ENCODE measurements around the gene SLC25A5.
A peak's percentile ranks its signal among the peaks of the same experiment; 100 is the strongest.

Gene SLC25A5

DNA sequence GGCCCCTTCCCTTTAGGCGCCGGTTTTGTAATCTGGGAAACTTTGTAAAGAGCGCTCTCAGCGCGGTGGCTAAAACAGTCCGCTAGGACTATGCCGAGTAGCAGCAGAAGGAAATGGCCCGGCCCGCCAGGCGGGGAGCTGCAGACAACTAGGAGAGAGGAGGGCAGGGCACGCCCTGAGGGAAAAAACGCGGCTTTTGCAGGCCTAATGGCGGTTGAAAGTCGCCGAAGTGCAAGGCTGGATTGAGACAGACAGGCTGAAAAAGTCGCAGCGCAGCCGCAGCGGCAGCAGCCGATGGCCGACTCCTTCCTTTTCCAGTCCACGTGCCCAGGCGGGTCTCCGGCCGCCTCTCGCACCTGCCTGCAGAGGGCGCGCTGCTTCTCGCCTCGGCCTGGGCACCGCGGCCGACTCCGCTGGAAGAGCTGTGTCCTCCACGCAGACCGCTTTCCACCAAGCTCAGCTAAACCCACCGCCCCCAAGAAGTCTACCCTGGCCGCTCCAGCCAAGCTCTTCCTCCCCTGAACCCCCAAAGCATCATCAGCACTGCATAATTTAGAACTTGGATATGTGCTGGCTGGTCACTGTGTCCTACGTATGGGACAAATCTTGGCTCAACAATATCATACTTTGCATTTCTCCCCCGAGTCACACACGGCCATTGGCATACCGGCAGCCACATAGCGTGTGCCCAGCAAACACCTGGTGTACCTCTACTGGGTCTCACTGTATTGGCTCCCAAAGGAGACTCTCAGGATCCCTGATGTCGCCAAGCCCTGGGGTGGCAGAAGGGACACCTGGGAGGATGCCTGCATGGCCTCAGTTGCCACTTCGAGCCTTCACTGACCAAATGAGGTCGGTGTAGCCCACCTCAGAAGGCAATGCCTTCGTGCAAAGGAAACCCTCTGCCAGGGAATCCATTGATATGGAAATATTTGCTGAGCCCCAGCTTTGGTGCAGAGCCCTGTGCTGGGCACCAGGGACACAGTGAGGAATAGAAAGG is 14.5 kb downstream of the SLC25A5 start:
- 0 out of 2 replicates have a peak, but pooled peaks have one; percentile 37 for TF ChIP-seq POLR2AphosphoS5 (IDR thresholded peaks at IDR 0.05; ENCODE audit: low read depth, low read length)
- no peak for TF ChIP-seq SIN3A (IDR thresholded peaks at IDR 0.05; ENCODE audit: borderline replicate concordance, insufficient read depth, low read length)
- TF ChIP-seq TAF1 (IDR thresholded peaks at IDR 0.05; ENCODE audit: borderline replicate concordance, insufficient read depth, low read length), result no peak
- TF ChIP-seq, protein P1, sequence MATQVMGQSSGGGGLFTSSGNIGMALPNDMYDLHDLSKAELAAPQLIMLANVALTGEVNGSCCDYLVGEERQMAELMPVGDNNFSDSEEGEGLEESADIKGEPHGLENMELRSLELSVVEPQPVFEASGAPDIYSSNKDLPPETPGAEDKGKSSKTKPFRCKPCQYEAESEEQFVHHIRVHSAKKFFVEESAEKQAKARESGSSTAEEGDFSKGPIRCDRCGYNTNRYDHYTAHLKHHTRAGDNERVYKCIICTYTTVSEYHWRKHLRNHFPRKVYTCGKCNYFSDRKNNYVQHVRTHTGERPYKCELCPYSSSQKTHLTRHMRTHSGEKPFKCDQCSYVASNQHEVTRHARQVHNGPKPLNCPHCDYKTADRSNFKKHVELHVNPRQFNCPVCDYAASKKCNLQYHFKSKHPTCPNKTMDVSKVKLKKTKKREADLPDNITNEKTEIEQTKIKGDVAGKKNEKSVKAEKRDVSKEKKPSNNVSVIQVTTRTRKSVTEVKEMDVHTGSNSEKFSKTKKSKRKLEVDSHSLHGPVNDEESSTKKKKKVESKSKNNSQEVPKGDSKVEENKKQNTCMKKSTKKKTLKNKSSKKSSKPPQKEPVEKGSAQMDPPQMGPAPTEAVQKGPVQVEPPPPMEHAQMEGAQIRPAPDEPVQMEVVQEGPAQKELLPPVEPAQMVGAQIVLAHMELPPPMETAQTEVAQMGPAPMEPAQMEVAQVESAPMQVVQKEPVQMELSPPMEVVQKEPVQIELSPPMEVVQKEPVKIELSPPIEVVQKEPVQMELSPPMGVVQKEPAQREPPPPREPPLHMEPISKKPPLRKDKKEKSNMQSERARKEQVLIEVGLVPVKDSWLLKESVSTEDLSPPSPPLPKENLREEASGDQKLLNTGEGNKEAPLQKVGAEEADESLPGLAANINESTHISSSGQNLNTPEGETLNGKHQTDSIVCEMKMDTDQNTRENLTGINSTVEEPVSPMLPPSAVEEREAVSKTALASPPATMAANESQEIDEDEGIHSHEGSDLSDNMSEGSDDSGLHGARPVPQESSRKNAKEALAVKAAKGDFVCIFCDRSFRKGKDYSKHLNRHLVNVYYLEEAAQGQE (IDR thresholded peaks at IDR 0.05; ENCODE audit: insufficient read depth in 1 of 2, low read depth in 2 of 2, low read length in 2 of 2), result no peak

DNA sequence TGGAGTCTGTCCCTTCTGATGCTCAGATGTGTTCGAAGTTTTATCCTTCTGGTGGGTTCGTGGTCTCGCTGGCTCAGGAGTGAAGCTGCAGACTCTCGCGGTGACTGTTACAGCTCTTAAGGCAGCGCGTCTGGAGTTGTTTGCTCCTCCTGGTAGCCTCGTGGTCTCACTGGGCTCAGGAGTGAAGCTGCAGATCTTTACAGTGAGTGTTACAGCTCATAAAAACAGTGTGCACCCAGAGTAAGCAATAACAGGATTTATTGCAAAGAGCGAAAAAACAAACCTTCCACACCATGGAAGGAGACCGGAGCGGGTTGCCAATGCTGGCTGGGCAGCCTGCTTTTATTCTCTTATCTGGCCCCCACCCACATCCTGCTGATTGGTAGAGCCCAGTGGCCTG is 18.5 kb downstream of the SLC25A5 start:
- TF ChIP-seq, protein P1 (IDR thresholded peaks at IDR 0.05; ENCODE audit: insufficient read depth in 1 of 2, low read depth in 2 of 2, low read length in 2 of 2), result no peak
- TF ChIP-seq SIN3A (IDR thresholded peaks at IDR 0.05; ENCODE audit: borderline replicate concordance, insufficient read depth, low read length), result no peak
- TF ChIP-seq TAF1 (IDR thresholded peaks at IDR 0.05; ENCODE audit: borderline replicate concordance, insufficient read depth, low read length), result no peak
- no peak for TF ChIP-seq POLR2AphosphoS5 (IDR thresholded peaks at IDR 0.05; ENCODE audit: low read depth, low read length)
- no peak for TF ChIP-seq FOXP2 (optimal IDR thresholded peaks at IDR 0.05; ENCODE audit: borderline replicate concordance, extremely low read depth, extremely low read length, insufficient read depth)

DNA sequence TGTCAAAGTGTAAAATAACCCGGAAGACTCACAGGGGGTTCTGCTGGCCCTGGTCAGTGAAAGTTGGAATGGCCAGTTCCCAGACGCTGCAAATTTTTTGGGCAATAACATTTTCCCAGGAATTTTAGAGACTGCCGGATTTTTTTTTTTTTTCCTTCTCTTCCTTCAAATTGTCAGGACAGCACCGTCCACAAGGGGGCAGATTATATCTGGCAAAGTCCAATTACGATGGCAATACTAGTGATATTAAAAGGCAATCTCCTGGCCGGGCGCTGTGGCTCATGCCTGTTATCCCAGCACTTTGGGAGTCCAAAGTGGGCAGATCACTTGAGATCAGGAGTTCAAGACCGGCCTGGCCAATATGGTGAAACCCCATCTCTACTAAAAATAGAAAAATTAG is 20.5 kb downstream of the SLC25A5 start:
- no peak for TF ChIP-seq TAF1 (IDR thresholded peaks at IDR 0.05; ENCODE audit: borderline replicate concordance, insufficient read depth, low read length)
- no peak for TF ChIP-seq FOXP2 (optimal IDR thresholded peaks at IDR 0.05; ENCODE audit: borderline replicate concordance, extremely low read depth, extremely low read length, insufficient read depth)
- no peak for TF ChIP-seq POLR2AphosphoS5 (IDR thresholded peaks at IDR 0.05; ENCODE audit: low read depth, low read length)
- TF ChIP-seq, protein P1 (IDR thresholded peaks at IDR 0.05; ENCODE audit: insufficient read depth in 1 of 2, low read depth in 2 of 2, low read length in 2 of 2), result no peak
- TF ChIP-seq SIN3A (IDR thresholded peaks at IDR 0.05; ENCODE audit: borderline replicate concordance, insufficient read depth, low read length), result no peak

DNA sequence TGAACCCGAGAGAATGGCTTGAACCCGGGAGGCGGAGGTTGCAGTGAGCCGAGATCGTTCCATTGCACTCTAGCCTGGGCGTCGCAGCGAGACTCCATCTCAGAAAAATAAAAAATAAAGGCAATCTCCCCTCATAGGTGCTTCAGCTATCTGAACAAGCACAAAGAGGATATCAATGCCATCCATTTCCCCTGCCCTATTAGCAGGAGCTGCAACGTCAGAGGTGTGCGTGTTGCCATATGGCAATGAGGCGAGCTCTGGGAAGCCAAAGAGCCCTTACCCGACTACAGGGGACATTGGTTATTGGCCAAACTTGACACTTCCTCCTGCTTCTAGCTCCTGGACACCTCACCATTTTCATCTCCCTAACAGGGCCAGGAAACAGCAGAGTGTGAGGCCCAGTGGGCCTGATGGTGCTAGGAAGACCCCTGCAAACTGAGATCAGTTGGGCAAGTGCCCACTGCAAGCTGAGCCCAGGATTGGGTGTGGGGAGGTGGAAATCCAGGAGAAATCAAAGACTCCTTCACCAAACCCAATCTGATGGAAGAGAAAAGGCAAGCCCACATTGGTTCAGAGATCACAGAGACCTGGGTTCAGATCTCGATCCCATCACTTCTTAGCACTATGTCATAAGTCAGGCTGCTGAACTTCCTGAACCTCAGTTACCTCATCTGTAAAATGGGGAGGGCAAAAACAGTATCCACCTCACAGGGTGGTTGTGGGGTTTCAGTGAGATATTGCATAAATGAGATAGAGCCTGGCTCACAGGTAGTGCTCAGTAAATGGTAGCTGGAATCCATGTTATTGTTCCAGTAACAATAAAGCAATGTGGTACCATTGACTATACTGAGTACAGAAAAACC is 21.2 kb downstream of the SLC25A5 start:
- TF ChIP-seq SIN3A (IDR thresholded peaks at IDR 0.05; ENCODE audit: borderline replicate concordance, insufficient read depth, low read length), result no peak
- TF ChIP-seq POLR2AphosphoS5 (IDR thresholded peaks at IDR 0.05; ENCODE audit: low read depth, low read length), result no peak
- TF ChIP-seq FOXP2 (optimal IDR thresholded peaks at IDR 0.05; ENCODE audit: borderline replicate concordance, extremely low read depth, extremely low read length, insufficient read depth), result no peak
- TF ChIP-seq, protein P1 (IDR thresholded peaks at IDR 0.05; ENCODE audit: insufficient read depth in 1 of 2, low read depth in 2 of 2, low read length in 2 of 2), result no peak
- TF ChIP-seq TAF1 (IDR thresholded peaks at IDR 0.05; ENCODE audit: borderline replicate concordance, insufficient read depth, low read length), result no peak

Data from PFSK-1 (cell line).